GM19099 (cell line): ENCODE measurements around the gene KCTD16.

Experiments used
- POLR2A ChIP-seq: IDR thresholded peaks from 3 replicates; pipeline ENCODE4 v1.6.1; 2011; ENCODE audit warnings: low read depth; ENCODE audit not compliant: insufficient read length; ENCODE audit errors: extremely low read depth

Gene KCTD16

GRCh38 chr5:144170276-144171024 is at the start of gene KCTD16, which contains the start of gene YIPF5:
TSS of gene KCTD16 (plus strand) at chr5:144170873.
TSS of gene YIPF5 (minus strand) at chr5:144170659. CDS start at chr5:144169955, 704 bp downstream.
- peak; percentile 60 for TF ChIP-seq POLR2A

GRCh38 chr5:144121577-144121976 is 49.1 kb upstream of the KCTD16 start:
- TF ChIP-seq POLR2A: no peak

GRCh38 chr5:144122081-144122480 is 48.6 kb upstream of the KCTD16 start:
- TF ChIP-seq POLR2A: no peak

- TF ChIP-seq POLR2A: no peak
Observed at GRCh38 chr5:144122641-144123040, 48.0 kb upstream of the KCTD16 start.

GRCh38 chr5:144125163-144125726 is 45.4 kb upstream of the KCTD16 start:
- no peak for TF ChIP-seq POLR2A

- TF ChIP-seq POLR2A: no peak
Observed at GRCh38 chr5:144126707-144127106, 44.0 kb upstream of the KCTD16 start.

- TF ChIP-seq POLR2A: no peak
Observed at GRCh38 chr5:144128844-144129243, 41.8 kb upstream of the KCTD16 start.

GRCh38 chr5:144130306-144130705 is 40.4 kb upstream of the KCTD16 start:
- no peak for TF ChIP-seq POLR2A

- no peak for TF ChIP-seq POLR2A
Observed at GRCh38 chr5:144131261-144131660, 39.4 kb upstream of the KCTD16 start.

GRCh38 chr5:144133050-144133633 is 37.5 kb upstream of the KCTD16 start:
- TF ChIP-seq POLR2A: no peak

- TF ChIP-seq POLR2A: no peak
Observed at GRCh38 chr5:144134194-144134826, 36.4 kb upstream of the KCTD16 start.

- no peak for TF ChIP-seq POLR2A
Observed at GRCh38 chr5:144135113-144135762, 35.4 kb upstream of the KCTD16 start.

GRCh38 chr5:144139586-144139985 is 31.1 kb upstream of the KCTD16 start:
- no peak for TF ChIP-seq POLR2A

- TF ChIP-seq POLR2A: no peak
Observed at GRCh38 chr5:144141585-144141984, 29.1 kb upstream of the KCTD16 start.
